Measurements from ENCODE around the gene ERP27. TPM values are rescaled to one million over a fixed set of nuclear protein-coding genes. Genes with fewer than 3 reads are reported as not detected.

Gene ERP27
- polyA plus RNA-seq, 5 donors = 3.4 to 13.3 (median 9.6) TPM

DNA sequence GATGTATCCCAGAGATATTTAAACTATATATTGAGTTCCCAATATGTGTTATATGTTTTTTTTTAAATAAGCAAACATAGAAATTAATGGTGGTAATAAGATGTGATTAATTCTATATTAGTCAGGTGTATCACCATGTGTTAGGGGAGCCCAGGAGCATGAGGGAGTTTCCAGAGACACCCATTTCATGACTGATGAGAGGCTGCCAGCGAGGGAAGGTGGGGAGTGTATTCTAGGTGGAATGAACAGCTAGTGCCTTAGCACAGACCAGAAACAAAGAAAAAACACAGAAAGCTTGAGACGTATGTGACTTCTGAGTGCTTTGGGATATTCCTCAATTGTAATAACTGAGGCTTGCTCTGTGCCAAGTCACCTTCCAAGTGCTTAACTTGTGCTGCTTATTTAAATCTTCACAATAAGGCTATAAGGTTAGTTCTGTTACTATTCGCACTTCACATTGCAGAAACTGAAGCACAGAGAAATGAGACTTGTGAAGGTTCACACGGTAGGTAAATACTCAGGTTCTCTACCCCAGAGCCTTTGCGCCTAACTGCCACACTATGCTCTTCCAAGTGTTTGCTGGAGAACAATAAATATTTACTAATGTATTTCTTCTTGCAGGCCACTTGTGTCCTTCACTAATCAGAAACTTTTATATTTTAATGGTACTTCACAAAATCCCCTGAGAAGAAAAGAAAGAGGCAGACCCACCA is 34.8 kb downstream of the ERP27 start:
- DNase-seq = no peak

DNA sequence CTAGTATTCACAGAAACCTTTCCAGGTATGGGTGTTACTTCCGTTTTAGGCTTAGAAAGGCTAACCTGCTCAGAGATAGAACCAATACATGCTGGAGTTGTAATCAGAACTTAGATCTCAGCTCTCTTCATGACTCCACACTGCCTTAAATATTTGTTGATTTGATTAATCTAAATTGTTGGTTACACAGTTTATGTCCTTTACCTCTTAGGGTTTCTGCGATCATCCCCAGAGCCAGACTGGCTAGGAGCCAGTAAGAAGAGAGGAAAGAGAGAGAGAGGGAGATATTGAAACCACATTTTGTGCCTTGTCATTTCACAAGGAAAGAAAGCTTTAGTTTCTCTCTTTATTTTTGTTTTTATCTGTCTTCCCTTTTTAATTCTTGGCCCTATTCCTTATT is 35.9 kb downstream of the ERP27 start:
- no peak for DNase-seq

DNA sequence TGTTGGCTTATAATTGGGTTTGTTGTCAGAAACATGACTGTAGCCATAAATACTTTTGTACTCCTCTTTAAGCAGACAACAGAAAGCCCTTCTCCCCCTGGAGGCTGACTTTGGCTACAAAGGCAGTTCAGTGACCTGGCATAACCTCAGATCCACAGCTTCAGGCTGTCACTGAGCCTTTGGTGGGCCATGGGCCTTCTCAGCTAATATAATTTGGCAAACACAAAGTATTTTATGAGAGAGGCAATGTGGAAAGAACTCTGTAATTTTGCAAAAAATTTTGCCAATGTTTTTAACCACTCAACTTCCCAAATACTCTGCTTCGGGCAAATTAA is 37.1 kb downstream of the ERP27 start:
- no peak for DNase-seq

DNA sequence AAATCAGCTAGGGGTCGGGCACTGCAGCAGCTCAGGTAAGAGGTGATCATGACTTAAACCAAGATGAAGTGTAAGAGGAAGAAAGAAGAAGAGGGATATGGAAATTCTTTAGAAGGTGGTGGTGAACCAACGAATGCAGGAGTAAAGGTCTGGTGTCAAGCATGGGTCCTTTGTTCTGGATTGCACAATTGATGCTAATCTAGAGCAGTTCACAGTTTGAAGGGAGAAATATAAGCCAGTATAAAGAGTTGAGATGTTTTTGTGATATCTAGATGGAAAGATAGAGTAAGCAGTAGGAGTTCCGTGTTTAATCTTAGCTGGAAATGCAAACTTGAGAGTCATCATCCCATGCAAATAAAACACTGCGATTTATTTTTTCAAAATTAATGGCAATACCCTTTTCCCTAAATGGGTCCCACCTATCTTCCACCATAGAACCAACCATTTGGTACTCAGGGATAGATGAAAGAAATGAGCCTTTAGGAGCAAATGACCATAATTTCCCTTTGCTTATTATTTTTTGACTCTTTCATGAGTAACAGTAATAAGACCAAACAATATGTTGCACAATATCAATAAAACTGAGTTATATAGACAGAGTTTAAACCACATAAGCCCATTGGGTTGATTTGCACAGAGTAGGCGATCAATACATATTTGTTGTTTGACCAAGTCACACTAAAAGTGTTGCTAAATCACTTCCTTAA is 37.7 kb downstream of the ERP27 start:
- no peak for DNase-seq

DNA sequence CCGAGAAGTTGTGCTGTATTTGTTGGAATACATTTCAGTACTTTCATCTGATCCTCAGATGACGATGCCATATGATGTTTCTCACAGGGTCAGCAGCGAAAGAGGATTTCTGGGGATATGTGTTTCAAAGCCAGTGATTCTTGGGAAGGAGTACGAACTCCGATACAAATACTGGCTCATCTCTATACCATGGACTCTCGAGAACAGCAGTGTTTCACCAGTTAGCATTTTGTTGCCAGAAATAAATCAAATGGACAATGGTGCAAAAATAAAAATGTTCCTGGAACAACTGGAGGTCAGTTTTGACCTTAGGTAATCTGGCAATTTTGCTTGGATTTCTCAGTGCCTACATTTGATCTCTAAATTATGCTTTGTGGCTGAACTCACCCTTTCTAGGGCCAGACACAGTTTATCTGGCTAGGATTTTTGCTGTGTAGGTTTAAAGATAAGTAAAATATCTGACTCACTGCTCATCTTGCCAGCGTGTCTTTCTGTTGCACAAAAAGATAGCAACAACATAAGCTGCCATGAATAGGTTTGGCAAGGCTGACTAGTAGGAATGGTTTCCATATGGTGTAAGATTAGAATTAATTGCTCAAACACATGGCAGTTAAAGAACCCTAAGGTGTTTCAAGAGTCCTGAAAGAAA is 41.7 kb downstream of the ERP27 start:
- peak; percentile 57 to 61 for DNase-seq

DNA sequence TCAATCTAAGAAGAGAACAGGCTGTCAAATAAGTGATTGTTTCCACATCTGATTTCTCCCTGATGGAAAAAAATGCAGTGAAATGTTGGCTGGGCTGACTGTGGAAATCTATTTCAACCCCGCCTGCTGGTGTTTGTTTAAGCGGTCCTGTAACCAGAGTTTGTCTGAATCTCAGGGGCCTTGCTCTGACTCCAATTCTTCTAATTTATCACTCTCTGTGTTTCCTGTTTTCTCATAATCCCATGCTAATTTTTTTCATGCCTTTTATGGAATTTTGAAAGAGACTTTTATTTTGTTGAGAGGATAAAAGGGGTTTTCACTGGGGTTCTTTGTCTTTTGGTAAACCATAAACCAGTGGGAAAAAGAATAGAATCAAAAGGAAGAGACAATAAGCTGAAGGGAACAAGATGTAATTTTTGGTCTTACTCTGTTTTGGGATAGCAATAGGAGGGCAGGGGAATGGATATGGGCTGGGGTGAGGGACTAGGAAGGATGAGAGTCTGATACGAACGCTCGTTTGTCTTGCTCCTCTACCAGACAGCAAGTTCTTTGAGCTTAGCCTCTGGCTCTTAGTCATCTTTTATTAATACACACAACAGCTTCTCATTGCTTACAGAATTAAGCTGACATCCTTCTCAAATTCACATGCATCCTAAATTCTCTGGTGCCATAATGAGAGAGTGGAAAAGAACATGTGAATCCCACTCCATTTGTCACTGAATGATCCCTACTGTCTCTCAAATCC is 44.7 kb downstream of the ERP27 start:
- peak in 1 of 2 donors; percentile 35 for DNase-seq

DNA sequence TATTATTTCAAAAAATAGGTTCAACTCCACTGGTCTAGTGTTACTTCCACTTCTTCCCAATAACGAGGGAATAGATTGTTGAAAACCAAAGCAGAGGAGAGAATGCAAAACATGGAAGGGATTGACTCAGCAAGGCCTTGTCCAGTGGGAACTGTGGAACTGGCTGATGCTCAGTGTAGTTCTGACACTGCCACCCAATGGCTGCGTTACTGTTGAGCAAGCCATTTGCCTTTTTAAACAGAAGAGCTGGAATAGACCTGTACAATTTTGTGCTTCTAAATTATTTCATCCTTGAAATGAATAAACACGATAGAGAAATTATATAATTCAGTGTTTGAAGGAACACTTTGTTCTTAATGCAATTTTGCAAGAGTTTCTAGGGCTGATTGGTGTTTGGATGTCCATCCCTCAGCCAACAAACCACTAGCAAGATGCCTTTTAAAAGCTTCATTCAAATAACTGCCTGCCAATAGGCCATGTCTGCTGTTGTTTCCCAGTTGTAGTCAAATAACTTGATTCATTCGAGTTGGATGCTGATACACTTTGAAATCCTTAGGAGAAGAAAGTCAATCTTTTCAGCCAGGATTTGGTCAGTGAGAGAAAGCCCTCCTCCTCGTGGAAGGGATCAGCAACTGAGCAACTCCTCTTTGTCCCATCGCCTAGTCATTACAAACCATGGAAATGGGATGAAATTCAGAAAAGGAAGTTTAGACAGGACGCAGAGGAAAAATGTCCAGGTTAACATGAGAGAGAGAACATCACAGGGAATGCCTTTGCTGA is 45.4 kb downstream of the ERP27 start:
- DNase-seq = no peak

DNA sequence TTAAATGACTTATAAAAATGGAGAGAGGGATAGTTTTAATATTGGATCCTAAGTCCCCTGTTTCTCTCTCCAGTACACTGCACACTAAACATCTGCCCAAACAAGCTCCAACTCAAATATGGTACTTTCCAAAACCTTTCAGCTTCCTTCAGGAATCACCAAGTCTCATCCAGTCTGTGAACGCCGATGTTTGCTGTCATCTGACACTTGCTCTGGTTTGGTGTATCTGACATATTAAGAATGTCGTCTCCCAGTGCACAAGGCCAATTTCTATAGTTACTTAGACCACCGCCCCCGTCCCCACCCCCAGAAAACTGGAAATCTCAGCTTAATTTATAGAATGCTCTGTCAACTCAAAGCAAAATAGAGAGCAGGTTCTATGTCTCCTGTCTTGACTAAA is 47.6 kb downstream of the ERP27 start:
- no peak for DNase-seq

DNA sequence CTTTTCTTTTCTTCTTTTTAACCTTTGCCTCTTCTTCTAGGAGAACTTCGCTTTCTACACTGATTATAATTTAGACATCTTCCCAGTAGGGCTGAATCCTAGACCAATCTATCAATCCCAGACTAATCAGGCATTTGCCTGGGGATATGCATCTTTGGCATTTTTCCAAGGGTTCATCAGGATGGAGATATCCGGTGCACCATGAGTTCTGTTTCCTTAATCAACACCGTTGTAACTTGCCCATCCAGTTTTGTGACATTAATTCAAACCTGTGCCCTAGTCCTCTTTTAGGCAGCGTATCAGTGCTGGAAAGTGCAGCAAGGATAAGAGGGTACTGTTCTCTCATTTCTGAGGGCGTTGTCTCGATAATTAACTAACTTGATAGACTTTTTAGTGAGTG is 52.1 kb downstream of the ERP27 start:
- DNase-seq = peak in 1 of 2 donors; percentile 8

DNA sequence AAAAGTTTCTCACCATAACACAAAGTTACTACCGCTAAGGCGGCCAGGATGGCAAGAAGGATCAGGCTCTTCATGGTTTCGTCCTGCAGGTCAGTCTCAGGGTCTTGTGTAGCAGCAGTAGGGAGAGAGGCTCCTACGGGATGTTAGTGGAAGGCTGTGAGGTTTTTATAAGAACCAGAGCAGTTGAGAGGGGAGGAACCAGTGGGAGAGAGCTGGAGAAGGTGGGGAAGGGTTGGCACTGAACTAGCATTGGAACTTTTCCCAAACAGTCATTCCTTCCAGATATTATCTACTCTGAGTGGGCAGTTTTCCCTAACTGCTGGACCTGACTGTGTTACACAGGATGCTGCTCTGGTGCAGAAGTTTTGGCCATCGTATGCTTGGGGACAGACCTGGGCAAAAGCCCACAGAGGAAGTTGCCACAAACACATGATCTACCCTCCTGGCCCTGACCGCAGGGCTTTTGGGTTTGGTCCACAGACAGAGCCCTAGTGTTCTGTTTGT is 52.6 kb downstream of the ERP27 start, which contains the start of gene MGP:
Gene MGP (minus strand): TSS at position 137 of the 504 bp plus-strand sequence. CDS start 63 bp downstream, at position 74.
- peak in 1 of 2 donors; percentile 33 for DNase-seq

DNA sequence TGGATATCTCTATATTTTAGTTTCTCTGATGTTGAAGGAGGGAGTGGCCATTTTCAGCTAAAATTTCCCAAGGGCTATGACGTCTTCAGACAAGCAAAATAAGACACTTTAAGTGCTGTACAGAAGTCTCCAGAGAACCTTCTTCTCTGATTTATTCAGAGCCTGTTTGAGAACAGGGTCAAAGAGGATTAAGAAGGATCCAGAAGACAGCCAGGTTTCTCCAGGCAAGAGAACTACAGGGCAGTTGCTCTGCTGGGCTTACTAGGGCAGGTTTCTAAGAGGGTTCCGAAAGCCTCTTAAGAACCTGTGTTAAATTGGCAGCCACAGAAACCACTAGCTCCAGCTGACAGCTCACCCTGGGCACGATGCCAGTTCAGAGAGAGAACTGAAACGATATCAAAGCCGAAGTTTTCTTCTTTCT is 53.9 kb downstream of the ERP27 start:
- peak in 1 of 2 donors; percentile 65 for DNase-seq

DNA sequence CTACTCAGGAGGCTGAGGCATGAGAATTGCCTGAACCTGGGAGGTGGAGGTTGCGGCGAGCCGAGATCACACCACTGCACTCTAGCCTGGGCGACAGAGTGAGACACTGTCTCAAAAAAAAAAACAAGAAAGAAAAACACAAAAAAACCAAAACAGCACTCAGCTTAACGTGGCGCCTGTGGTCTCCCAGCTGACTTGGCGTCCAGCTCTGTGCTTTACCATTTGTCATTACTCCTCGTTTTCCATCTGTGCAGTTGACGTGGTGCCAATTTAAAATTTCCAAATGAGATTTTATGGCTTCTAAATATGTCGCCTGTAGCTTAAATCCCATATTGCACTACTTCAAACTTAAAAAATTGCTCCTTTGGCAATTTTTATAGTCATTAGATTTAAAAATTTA is 54.7 kb downstream of the ERP27 start:
- peak; percentile 79 to 82 for DNase-seq

DNA sequence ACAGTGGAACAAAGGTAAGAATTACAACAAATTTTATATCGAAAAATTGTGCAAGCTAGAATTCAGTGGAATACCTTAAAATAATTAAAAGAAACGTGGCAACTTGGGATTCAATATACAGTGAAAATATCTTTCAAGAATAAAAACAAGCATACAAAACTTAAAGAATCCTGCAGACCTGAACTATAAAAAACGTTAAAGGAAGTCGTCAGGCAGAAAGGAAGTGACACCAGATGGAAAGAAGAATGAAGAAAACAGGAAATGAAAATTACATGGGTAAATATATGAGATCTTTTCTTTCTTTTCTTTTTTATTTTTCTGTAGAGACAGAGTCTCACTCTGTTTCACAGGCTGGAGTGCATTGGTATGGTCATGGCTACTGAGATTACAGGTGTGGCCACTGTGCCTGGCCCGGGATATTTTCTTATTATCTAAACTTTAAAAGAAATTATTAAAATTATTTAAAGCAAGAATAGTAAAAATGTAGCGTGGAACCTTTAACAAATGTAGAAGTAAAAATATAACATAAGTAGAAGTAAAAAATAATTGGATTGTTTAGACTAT is 57.4 kb downstream of the ERP27 start:
- no peak for DNase-seq

DNA sequence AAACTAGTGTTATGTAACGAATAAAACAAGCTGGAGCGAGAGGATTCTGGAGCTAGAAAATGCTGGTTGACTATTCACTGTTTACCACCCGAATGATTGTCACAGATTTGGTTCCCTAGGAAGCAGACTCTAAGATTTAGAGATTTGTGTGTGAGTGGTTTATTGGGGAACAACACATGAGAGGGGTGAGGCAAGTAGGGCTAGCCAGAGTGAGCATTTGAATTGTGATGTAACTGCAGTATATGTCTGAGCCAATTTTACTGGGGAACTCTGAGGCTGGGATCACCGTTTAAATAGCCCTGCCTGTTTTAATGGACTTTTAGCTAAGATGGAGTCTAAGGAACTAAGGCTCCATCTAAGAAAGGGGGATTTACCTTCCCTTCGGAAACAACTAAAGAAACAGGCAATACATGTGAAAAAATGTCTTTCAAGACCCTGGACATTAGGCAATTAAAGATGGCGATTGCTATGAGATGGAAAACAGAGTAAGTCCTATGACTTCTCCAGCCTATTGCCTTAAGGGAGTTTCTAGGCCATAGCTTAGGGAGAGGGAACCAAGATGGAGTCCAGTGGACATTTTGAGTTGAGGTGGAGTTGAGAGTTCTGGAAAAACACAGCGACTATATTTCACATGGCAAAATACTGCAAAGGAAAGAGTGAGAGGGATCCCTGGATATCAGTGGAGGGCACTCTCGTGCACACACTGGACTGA is 59.0 kb downstream of the ERP27 start:
- DNase-seq = no peak

DNA sequence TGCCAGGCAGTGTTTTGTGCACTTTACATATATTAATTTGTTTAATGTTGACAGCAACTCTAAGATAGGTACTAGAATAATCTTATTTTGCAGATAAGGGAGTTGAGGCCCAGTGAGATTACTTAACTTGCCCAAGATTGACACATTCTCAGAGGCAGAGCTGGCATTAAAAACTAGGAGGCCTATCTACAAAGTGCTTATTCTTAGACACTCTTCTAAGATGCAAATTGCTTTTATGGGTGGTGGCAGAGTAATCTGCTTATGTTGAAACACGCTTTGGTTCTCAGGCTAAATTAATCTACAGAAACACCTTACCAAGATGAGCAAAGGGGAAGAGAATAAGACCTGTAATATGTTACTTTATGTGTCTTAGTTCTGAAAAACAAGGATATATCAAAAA is 59.8 kb downstream of the ERP27 start:
- no peak for DNase-seq

DNA sequence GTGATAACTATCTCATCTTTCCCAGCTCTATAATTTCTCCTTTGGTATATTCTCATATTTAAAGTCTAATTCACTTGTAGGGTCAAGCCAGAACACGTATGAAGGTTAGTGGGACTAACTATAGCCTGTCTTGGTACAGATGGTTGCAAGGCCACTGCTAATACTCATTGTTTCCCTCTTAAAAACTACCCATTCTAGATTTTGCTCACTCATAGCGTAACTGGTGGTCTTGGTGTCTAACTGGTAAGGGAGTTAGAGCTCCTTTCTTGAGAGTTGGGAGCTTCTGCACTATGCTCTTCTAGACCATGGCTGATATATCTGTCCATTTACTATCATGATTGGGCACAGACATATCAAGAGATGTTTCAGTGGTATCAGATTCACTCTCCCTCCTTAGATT is 61.5 kb downstream of the ERP27 start:
- no peak for DNase-seq

DNA sequence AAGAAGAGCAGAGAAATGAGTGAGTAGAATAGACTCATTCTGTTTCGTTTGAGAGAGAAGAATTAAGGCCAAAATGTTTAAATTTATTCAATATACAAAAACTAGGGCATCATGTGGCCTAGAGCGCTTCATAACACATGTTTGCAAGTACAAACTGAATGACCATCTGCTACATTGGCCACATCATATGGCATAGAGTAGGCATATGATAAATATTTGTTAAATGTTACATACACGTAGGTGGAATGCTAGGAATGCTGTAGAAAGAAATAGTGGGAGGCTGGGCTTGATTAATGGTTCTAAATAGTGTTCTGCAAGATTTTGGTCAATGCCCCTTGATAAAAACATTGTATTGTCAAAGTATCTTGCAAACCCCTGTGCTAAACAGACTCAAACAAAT is 63.5 kb downstream of the ERP27 start:
- no peak for DNase-seq

DNA sequence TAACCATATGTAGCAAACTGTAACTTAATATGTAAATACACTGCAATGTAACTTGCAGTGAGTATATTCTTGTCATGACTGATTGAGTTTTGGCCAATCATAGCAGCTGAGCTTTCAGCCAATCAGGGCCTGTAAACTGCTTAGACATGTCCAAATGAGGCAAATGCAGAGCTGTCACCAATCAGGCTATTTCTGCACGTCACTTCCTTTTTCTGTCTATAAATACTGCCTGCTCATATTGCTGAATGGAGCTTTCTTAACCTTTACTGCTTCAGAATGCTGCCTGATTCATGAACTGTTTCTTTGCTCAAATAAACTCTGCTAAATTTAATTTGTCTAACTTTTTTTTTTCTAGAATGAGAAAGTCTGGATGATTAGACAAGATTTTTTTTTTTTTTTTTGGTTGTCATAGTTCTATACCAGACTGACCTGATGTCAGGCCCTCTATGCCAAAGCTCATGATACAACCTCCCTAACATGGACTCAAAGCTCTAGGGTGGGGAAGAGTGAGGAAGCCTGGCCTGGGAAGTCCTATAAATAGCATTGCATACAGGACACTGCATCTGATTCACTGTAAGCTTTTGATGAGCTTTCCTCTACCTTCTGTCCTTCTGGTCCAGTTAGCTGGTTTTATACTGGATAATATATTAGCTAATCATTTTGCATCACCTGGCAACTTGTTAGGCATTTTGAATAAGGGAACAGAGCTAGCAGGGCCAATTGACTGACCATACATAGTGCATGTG is 64.7 kb downstream of the ERP27 start:
- no peak for DNase-seq

DNA sequence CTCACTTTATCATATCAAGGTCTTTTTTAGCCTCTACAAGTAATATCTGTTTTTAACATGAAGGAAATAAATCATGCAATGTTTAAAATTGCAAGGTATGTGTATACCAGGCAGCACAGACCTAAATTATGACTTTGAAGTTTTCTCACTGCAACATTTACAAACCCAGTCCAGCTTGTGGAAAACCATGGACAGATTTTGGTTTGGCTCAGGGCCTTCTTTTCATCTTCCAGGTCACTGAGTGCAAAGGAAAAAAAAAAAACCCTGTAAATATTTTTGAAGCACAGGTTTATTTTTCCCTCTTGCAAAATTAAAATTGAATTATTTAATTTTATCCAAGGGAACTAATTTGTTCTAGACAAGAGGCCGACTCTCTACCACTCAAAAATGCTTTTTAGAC is 66.5 kb downstream of the ERP27 start:
- no peak for DNase-seq
